Hypothalamus (tissue), 51 donors: ENCODE results near the gene SLC13A3.

Experiments used
- DNase-seq, 51 donors: peaks; one replicate each; lab custom pipeline; 2025; lab: John Stamatoyannopoulos, UW

Gene SLC13A3

GRCh38 chr20:46638134-46638897, 12.9 kb downstream of the SLC13A3 start:
- DNase-seq, result peak in 31 of 51 donors; percentile 8 to 73 (median 35)

- DNase-seq, result no peak
Measured at GRCh38 chr20:46637427-46638133, 13.7 kb downstream of the SLC13A3 start.

GRCh38 chr20:46637020-46637419, 14.2 kb downstream of the SLC13A3 start:
- DNase-seq, result peak in 2 of 51 donors; percentile 33 to 36

GRCh38 chr20:46636514-46636913, 14.7 kb downstream of the SLC13A3 start:
- no peak for DNase-seq

GRCh38 chr20:46635514-46636136, 15.6 kb downstream of the SLC13A3 start:
- no peak for DNase-seq

GRCh38 chr20:46634528-46634927, 16.7 kb downstream of the SLC13A3 start:
- DNase-seq, result no peak

GRCh38 chr20:46631874-46632446, 19.3 kb downstream of the SLC13A3 start:
- DNase-seq, result peak in 37 of 51 donors; percentile 16 to 79 (median 49)

GRCh38 chr20:46631212-46631869, 19.9 kb downstream of the SLC13A3 start:
- peak in 7 of 51 donors; percentile 3 to 62 (median 34) for DNase-seq

GRCh38 chr20:46630306-46630705, 21.0 kb downstream of the SLC13A3 start:
- no peak for DNase-seq

- DNase-seq, result no peak
Measured at GRCh38 chr20:46629341-46629740, 21.9 kb downstream of the SLC13A3 start.

- DNase-seq, result no peak
Measured at GRCh38 chr20:46627234-46627633, 24.0 kb downstream of the SLC13A3 start.

GRCh38 chr20:46626758-46627157, 24.5 kb downstream of the SLC13A3 start:
- DNase-seq, result no peak

- no peak for DNase-seq
Measured at GRCh38 chr20:46625875-46626373, 25.3 kb downstream of the SLC13A3 start.

GRCh38 chr20:46624946-46625345, 26.3 kb downstream of the SLC13A3 start:
- DNase-seq, result no peak

GRCh38 chr20:46622165-46622564, 29.1 kb downstream of the SLC13A3 start:
- no peak for DNase-seq

GRCh38 chr20:46621492-46621891, 29.8 kb downstream of the SLC13A3 start:
- peak in 1 of 51 donors; percentile 28 for DNase-seq

GRCh38 chr20:46619445-46619844, 31.8 kb downstream of the SLC13A3 start:
- DNase-seq, result no peak

- DNase-seq, result no peak
Measured at GRCh38 chr20:46618316-46619100, 32.8 kb downstream of the SLC13A3 start.

- no peak for DNase-seq
Measured at GRCh38 chr20:46614503-46614902, 36.8 kb downstream of the SLC13A3 start.

- DNase-seq, result no peak
Measured at GRCh38 chr20:46610145-46610544, 41.1 kb downstream of the SLC13A3 start.
